DMS53 treated with DMSO at 0.1 percent for 48 hours (cell line): ENCODE data around the gene BAG5.
"Not testable (repeated sequence)": the region's sequence is repeated elsewhere in the genome, so short reads cannot be mapped to it uniquely, and the experiment has no call there.

ENCODE experiments used
- DNase-seq: peaks from one replicate; lab custom pipeline; 2025; ENCODE audit not compliant: unreplicated experiment; lab: John Stamatoyannopoulos, UW

BAG5 gene

DNA sequence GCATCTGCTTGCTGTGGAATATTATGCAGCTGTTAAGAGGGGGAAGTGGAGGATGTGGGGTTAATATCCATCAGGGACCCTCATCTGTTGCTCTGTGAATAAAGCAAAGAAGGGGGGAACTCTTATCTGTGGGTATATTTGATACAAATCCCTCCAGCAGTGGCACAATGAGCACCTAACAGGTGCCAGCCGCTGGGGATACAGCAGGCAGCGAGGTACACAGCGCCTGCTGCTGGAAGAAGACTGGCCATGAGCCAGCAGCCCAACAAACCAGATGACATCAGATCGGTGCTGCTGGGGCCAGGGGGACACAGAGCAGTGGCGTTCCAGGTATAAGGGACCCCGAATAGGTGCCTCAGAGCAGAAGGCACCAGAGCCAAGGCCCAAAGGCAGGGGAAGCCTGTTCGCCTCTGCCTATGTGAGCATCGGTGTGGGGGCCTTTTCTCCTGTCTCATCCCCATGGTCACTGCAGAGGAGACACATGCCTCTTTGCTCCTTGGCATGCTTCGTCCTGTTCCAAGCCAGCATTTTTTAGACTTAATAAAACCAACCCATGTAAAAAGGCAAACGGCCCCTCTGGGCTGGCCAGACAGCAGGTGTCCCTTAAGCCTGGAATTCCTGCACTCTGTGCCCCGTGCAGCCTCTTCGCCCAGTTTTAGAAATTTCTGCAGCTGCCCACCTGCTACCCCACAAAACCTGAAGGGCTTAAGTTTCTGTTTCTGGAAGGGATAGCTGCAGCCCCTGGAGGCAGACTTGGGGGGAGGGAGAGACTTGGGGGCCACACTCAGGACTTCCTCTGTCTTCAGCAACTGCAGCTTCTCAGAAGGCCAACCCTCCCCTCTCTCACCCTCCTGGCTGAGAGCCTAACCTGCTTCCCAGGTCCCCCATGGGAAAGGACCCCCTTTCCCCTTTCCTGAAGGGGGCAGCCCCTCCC lies 38.2 kb downstream of the BAG5 start:
- no peak for DNase-seq

DNA sequence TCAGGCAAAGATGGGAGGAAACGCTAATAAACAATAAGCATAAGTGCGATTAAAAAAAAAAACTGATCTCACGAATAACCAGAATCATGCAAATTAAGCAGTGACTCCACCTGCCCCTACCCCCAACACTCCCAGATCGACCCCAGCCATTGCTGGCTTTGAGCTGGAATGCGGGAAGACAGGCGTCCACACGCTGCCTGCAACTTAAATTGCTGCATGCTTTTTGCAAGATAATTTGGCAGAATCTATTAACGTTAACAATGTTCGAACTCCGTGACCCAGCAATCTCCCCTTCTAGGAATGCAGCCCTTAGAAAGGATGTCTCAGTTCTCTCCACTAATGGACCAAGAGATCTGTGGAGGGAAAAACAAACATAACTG lies 38.9 kb downstream of the BAG5 start:
- DNase-seq = no peak

DNA sequence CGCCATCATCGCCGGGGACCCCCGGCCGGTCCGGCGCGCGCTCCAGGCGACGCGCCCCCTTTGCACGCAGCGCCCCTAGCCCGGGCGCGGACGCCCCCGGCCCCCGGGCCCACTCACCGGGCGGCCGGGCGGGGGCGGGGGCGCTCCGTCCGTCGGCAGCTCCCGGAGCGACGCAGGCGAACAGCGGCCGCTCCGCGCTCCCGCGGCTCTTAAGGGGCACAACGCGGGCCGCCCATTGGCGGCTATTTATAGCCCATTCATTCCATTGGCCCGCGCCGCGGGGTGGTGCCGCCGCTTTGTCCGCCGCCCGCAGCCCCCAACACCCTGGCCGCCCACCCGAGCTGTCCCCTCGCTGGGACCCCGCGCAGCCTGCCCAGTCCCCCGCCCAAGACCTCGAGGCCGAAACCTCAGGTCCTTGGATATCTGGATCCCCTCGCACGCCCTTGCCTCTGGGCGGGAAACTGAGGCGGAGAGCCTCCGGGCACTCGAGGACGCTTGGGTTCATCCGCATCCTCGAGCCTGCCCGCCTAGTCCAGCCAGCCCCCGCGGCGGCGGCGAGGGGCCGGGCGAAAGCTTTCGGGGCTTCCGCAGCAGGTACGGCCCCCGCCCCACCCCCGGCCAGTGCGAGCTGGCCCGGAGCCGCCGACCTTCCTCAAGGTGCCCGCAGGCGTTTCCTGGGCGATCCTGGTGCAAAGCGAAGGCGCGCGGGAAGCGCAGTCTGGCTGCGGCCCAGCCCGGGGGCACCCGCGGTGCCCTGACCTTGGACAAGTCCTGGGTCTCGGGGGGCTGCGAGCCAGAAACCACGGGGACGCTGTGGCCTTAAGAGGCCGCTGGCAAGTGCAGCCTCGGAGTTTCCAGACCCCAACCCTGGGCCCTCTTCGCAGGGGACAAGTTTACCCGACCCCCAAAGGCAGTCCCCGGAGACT lies 39.5 kb downstream of the BAG5 start, which contains the start of gene CKB:
CKB (minus strand) TSS at position 182 of the 926 bp plus-strand sequence. CDS start 337 bp downstream, outside the sequence.
- DNase-seq = peak; percentile 3

DNA sequence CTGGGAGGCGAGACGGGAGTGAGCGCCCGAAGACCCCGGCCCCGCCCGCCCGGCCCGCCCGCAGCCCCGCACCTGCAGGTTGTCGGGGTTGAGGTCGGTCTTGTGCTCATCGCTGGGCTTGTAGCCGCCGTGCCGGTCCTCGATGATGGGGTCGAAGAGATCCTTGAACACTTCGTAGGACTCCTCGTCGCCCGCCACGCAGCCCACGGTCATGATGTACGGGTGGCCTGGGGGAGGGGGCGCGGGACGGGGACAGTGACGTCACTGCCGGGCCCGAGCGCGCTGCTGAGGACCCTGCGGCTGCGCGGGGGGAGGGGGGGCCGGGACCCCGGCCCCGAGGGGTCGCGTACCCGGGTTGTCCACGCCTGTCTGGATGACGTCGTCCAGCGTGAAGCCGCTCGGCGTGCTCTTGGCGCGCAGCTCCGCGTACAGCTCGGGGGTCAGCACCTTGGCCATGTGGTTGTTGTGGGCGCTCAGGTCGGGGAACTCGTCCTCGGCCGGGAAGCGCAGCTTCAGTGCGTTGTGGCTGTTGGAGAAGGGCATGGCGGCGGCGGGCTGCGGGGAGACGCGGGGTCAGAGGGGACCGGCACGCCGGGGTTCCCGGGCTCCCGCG lies 40.4 kb downstream of the BAG5 start:
- no peak for DNase-seq

DNA sequence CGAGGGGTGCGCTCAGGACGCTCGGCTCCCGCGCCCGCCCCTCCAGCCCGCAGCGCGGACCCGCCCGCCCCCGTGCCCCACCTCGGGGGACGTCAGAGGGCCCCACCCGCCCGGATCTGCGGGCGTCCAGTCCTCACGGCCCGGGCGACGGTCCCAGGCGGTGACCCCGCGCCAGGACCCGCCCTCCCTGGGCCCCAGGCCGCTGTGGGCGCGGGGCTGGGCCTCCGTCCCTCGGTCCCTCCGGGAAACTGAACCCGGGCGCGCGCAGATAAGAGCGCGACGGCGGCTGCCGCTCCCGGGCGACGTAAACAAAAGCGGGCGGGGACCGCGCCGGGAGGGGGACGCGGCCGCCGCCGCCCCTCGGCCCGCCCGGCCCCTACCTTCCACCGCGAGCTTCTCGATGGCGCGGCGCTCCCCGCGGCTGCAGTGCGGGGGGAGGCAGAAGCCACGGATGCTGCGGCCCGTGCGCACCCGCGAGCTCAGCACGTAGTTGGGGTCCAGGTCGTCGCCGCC lies 41.0 kb downstream of the BAG5 start:
- peak; percentile 17 for DNase-seq

DNA sequence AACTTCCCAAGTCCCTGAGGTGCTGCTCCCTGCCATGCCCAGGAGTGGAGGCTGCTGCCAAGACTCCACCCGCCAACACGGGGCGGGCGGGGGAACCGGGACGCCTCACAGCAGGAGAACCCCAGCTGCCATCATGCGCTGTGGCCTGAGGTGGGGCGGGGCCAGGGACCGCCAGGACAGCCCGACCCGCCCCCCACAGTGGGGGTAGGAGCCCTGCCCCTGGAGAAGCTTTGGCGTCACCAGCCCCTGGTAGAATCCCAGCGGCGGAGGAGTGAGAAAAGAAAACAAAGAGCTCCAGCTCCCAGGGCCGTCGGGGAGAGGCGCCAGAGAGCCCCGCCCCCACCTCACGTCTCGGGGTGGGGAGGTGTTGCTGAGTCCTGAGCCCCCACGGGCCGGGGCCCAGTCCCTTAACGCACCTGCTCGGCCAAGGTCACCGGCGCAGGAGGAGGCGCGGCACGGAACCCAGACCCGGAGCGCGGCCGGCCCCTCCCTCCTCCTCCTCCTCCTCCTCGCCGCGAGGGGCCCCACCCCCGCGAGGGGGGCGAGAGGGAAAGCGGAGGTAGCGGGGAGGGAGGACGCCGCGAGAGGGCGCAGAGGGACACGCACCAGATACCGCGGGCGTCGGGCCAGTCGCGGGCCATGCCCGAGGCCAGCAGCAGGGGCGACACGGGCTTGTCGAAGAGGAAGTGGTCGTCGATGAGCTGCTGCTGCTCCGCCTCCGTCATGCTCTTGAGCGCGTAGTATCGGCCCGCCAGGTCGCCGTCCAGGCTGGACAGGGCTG lies 41.6 kb downstream of the BAG5 start:
- DNase-seq = peak; percentile 66

DNA sequence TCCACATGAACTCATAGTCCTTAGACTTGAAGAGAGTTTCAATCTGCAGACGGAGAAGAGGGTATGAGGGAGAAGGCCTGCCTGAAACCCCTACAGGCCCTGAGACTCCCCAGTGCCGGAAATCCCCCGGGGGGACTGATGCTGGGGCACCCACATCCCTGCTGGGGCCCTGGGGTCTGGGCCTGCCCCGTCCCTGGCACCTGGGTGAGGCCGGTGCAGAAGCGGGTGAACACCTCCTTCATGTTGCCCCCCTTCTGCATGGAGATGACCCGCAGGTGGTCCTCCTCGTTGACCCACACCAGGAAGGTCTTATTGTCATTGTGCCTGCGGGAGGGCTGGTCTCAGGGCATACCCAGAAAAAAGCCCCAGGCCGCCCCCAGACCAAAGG lies 42.2 kb downstream of the BAG5 start:
- DNase-seq = no peak

DNA sequence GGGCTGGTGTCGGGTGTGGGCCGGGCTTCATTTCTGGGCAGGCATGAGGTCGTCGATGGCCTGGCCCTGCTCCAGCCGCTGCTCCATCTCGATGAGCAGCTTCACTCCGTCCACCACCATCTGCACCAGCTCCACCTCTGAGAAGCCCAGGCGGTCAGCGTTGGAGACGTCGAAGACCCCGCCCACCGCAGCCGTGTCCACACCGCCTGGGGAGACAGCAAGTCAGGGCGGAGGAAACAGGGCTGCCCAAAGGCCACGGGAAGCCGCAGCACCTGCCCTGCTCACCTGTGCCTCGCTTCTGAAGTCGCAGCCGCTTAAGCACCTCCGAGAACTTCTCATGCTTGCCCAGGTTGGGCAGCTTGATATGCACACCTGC lies 42.6 kb downstream of the BAG5 start:
- DNase-seq = peak; percentile 60

- no peak for DNase-seq
These were observed 43.2 kb downstream of the BAG5 start for GRCh38 chr14:103519043-103519836.

GRCh38 chr14:103518422-103519042 lies 43.9 kb downstream of the BAG5 start:
- DNase-seq = peak; percentile 20

DNA sequence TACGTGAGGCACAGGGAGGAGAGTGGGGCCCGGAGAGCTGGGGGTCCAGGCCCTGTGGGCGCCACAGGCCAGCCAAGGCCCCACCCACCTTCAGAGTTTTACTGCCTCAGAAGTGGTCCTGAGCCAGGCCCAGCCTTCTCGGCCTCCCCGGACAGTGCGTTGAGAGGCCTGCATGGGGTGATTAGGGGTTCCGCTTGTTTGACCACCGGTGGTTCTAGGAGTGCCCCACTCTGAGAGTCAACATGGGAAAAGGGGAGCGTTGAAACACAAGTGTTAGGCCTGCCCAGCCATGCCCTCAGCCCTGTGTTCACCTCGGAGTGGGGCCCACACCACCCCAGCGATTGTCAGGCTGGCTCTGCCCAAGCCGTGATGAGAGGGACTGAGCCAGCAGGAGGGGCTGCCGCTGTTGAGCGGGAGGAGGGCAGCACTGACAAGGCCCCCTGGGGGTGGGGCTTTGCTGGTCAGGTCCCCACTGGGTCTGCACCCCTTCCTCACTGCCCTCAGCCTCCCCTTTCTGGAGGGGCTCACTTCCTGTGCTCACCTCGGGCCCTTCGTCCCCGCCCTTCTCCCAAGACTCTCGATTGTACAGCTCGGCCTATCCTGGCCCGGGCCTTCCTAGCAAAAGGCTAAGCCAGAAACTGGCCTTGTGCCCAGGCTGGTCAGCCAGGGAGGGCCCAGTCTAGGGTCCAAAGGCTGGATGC lies 44.6 kb downstream of the BAG5 start:
- DNase-seq = no peak

DNA sequence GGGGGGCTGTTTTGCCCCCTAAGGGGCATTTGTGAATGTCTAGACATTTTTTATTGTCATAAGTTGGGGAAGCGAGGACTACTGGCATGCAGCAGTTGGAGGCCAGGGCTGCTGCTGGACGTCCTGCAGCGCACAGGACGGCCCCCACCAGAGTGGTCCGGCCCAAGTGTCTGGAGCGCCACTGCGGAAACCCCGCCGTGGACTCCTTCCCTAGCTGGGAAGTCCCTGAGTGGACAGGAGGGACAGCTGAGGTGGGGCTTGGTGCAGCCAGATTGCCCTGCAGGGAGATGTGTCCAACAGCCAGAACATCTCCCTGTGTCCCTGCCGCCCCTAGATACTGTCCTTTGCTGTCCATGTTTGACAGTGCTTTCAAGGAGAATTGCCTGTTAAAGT lies 45.3 kb downstream of the BAG5 start:
- DNase-seq = no peak

DNA sequence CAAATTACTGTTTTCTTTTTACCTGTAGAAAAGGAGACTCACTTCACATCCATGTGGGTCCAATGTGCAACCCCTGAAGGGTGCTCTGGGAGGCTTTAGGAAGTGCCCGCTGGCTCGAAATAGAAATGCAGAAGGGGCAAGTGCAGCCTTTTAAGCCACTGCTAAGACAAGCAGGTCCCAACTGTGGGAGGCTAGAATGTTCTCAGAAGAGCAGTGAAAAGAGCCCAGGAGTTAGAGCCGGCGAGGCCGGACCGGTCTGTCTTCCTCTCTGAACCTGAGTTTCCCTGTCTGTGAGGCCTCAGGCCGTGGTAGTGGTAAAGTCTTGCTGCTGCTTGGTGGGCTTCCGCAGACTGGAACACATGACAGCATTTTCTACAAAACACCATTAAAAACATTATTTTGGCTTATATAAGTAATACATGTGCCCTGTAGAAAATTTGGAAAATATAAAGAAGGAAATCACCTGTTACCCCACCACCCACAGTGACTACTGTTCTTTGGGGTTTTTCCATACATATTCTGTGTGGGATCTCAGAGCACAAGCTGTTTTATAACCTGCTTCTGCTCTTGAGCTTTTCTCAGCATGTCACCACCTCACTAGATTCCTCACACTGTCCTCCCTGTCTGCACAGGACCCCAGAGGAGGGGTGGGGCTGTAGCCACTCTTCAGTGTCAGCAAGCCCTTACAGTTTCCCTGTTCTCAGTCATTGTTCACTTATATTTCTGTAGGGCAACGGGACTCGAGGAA lies 45.9 kb downstream of the BAG5 start:
- no peak for DNase-seq

DNA sequence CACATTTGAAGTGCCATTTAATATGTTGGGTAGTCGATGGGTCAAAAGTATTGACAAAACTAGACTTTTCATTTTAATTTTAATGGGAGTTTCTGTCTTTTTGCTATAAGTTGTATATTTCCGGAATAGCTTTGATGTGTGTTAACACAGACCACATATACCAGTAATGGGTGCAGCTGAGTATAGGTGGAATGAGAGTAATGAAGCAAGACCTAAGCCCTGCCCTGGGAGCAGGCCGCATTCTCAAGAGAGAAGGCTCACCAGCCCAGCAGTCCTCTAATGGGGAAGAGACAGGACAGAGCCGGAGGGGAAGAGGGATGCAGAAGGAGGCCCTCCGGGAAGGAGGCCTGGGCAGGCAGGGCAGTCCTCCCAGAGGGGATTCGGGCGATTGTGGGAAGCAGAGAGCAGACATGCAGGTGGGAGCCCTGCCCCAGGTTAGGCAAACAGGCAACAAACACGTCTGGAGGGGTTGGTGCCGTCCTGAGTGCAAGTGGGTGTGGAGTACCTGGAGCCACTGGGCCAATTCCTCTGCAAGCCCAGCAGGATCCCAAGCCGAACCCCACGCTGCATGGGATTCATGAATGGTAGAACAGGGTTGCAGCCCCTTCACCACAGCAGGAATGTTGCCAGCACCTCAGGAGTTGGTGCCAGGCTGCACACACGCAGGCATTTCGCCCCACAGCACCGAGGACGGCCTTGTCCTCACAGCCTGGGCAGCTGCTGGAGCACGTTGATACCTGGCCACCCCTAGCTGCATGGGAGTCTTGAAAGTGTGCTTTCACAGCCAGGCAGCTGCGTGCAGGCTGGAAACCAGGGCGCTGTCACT lies 47.6 kb downstream of the BAG5 start:
- no peak for DNase-seq

DNA sequence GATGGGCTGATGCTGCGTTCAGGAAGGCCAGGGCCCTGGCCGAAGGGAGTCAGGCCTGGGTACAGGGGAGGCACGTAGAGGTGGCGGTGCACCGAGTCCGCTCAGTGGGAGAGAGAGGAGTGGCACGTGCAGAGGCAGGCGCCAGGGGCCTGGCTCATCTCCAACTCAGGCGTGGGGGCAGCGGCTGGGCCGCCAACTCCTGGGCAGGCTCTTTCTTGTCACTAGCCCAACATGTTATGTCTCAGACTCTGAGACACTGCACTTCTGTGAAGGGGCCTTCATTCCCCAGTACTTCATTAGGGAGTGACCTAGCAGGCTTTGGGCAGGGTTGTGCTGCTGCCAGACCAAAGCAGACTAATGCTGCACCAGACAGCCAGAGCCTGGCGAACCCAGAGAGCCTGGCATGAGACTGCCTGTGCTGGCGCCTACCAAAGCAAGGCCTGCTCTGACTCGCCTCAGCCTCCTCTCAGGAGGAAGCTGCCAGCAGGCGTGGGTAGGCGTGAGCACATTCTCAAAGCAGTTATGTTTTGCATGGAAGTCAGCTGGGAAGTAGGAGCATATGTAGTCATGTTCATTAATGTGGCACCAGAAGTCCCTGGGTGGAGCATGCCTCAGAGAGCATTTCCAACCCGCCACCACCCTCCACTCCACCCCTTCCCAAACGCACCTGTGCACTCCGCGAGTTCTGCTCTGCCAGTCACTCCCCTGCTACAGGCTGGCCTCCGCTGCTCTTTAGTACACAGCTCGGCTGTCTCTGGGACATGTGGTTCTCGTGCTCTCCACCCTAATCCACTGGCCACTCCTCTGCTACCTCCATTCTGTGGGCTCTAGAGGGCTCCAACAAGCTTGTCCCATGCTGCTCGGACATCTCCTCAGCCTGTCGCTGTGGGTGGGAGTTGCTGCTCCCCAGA lies 49.5 kb downstream of the BAG5 start:
- DNase-seq = no peak

DNA sequence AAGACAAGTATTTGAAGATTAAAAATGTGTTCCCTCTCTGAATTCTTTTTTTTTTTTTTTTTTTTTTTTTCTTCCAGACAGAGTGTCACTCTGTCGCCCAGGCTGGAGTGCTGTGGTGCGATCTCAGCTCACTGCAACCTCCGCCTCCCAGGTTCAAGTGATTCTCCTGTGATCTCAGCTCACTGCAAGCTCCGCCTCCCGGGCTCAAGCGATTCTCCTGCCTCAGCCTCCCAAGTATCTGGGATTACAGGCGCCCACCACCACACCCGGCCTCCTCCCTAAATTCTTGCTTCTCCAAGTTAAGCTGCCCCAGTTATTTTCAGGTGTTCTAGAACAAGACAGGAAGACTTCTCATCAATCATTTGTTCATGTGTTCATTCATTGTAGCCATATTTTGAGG lies 50.3 kb downstream of the BAG5 start:
- DNase-seq = not testable (repeated sequence)
